Activated naive CD8-positive, alpha-beta T cell treated with anti-CD3 and anti-CD28 coated beads, Interleukin-2, amount 50 U/mL, for 24 hours (primary cell): ENCODE measurements around the gene NMT1.
"Not testable (repeated sequence)": the region's sequence is repeated elsewhere in the genome, so short reads cannot be mapped to it uniquely, and the experiment has no call there.

Experiments
- ATAC-seq: fragments of 150-1000 bp; cut with Tn5 transposase; one replicate; pipeline ENCODE4 v1.10.0; 2021
- DNase-seq: peaks from one replicate; pipeline ENCODE4 v3.0.0; 2021
- H3K27ac Mint-ChIP-seq: one replicate; pipeline ENCODE4 v1.8.0; 2021; ENCODE audit warnings: mild to moderate bottlenecking, mixed read lengths
- H3K27me3 Mint-ChIP-seq: one replicate; pipeline ENCODE4 v1.8.0; 2021; ENCODE audit warnings: mixed read lengths
- H3K36me3 Mint-ChIP-seq: one replicate; pipeline ENCODE4 v1.8.0; 2021; ENCODE audit warnings: low read depth, mixed read lengths
- H3K4me1 Mint-ChIP-seq: one replicate; pipeline ENCODE4 v1.8.0; 2021; ENCODE audit warnings: mixed read lengths
- H3K4me3 Mint-ChIP-seq: one replicate; pipeline ENCODE4 v1.8.0; 2021; ENCODE audit warnings: mild to moderate bottlenecking, moderate library complexity, mixed read lengths
- H3K9me3 Mint-ChIP-seq: one replicate; pipeline ENCODE4 v1.8.0; 2021; ENCODE audit warnings: mixed read lengths

Gene NMT1

DNA sequence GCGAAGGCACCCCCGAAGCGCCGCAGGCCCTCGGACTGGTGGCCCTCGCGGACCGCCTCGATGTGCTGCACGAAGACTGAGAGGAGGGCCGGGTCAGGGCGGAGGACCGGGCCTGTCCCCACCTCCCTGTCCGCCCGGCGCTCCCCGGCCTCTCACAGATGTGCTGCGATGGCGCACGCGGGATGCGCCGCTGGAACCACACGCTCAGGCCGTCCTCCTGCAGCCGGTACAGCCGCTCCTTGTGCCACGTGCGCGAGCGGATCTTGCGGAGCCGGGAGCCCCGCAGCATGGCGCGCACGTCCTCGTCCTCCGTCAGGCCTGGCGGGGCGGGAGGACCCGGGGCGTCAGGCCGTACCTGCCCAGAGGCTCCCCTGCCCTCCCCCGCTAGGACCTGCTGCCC, 59.9 kb downstream of the NMT1 start:
- ATAC-seq, result no peak
- no peaks in the 10 kb centered on the region for H3K9me3 Mint-ChIP-seq

DNA sequence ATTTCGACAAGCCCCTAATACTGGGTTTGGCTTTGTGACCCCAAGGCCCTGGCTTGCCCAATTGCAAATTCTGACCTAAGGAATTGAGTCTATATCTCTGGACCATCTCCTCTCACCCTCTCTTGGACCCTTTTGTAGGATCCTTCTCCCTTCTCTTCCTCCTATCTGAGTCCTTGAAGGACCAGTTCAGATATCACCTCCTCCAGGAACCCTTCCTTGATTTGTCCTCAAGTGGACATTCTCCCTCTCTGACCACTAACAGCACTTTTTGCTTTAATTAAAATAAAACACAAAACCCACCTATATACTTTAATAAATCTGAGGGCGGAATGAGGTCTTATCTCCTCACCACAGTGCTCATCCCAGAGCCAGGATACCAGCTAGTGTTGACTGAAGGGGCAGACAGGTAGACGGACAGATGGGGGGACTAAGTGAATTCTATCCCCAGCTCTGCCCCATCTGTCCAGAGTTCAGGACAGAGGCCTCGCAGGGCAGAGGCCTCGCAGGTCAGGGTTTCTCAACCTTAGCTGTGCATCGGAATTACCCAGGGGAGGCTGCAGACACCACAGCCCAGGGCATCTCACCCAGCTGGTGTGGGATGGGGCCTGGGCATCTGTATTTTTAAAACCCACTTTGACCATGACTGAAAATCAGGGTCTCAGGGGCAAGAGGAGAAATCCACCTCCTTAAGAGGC, 62.1 kb downstream of the NMT1 start:
- Mint-ChIP-seq H3K27ac (no peak overlapping the region), H3K9me3 (no peaks in the 10 kb centered on the region), H3K4me3 (no peak overlapping the region), H3K4me1 (peaks cover 5% of the 10 kb centered on the region), H3K36me3 (no peaks in the 10 kb centered on the region), H3K27me3 (peaks cover 2% of the 10 kb centered on the region)
- DNase-seq (no peak), ATAC-seq (no peak)

More for the DNA sequence above, 59.9 kb downstream of the NMT1 start:
- DNase-seq, result no peak
- no peak overlapping the region for H3K4me3 Mint-ChIP-seq
- H3K27me3 Mint-ChIP-seq, result peaks cover 2% of the 10 kb centered on the region
- H3K36me3 Mint-ChIP-seq, result no peaks in the 10 kb centered on the region
- H3K27ac Mint-ChIP-seq, result no peak overlapping the region
- peaks cover 5% of the 10 kb centered on the region for H3K4me1 Mint-ChIP-seq

DNA sequence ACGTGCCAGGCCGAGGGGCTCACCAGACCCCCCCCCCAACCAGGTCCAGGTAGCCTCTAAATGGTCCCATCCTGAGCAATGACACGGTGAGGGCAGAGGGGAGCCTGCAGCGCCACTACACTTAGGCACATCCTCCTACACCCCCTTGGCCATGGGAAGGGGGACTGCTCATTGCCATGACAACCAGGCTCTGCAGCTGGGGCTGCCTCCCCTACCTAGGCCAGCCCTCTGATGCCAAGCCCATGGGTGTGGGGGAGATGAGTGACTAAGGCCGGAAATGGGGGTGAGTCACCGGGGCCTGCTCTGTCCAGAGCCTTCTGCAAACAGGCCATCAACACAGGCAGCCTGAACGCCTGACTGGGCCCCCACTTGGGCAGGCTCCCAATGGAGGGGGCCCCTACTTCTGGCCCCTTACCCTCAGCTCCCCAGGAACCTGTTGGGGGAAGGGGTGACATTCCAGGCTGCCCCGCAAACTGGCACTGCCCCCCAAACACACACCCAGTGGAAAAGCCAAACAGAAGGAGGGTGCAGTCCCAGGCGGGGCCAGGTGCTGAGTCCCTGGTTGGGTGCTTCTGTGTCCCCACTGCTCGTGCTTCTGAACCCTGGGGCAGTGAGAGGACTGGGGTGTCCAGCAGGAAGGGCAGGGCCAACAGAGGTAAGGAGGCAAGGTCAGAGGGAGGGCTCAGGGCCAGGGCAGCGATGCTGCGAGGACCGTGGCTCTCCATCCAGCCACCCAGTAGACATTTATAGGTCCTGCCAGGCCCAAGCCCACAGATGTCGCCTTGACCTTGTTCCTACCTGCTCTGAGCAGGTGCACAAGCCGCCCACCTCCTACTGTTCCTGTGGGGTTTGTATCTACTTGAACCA, 63.0 kb downstream of the NMT1 start:
- ATAC-seq (peak; percentile 78), DNase-seq (peak; percentile 37)
- Mint-ChIP-seq H3K27ac (no peak overlapping the region), H3K4me3 (no peak overlapping the region), H3K36me3 (no peaks in the 10 kb centered on the region), H3K9me3 (no peaks in the 10 kb centered on the region), H3K4me1 (peaks cover 5% of the 10 kb centered on the region), H3K27me3 (peaks cover 2% of the 10 kb centered on the region)

DNA sequence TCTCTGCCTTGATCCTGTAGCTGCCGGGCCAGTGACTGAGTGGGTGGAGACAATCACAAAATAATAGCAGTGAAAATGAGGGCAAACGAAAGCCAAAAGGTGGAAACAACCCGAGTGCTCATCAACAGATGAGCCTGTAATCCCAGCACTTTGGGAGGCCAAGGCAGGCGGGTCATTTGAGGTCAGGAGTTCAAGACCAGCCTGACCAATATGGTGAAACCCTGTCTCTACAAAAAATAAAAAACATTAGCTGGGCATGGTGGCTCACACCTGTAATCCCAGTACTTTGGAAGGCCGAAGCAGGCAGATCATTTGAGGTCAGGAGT, 63.6 kb downstream of the NMT1 start:
- not testable (repeated sequence) for H3K27me3 Mint-ChIP-seq, DNase-seq, H3K9me3 Mint-ChIP-seq, H3K4me1 Mint-ChIP-seq, H3K27ac Mint-ChIP-seq, H3K36me3 Mint-ChIP-seq, H3K4me3 Mint-ChIP-seq, ATAC-seq

GRCh38 chr17:45125509-45125908, 64.4 kb downstream of the NMT1 start:
- Mint-ChIP-seq H3K36me3 (no peaks in the 10 kb centered on the region), H3K9me3 (no peaks in the 10 kb centered on the region), H3K27me3 (peaks cover 2% of the 10 kb centered on the region), H3K27ac (no peak overlapping the region), H3K4me1 (peaks cover 5% of the 10 kb centered on the region), H3K4me3 (no peak overlapping the region)
- no peak for DNase-seq
- ATAC-seq, result no peak

DNA sequence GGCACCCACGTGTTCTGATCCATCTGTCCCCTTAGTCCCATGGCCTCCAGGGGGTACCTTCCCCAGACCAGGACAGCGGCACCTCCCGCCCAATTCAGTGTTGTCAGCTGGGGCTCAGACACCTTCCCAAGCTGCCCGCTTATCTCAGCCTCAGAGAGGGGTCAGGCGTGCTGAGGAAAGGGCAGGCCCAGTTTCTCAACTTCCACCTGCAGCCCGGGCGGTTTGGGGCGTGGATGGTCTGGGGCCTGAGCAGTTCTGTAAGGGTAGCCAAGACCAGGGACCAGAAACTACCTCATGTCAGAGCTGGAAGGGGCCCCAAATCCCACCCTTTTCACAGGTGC, 66.1 kb downstream of the NMT1 start:
- ATAC-seq, result no peak
- Mint-ChIP-seq H3K36me3 (no peaks in the 10 kb centered on the region), H3K4me3 (no peak overlapping the region), H3K27ac (no peak overlapping the region), H3K9me3 (no peaks in the 10 kb centered on the region), H3K27me3 (peaks cover 8% of the 10 kb centered on the region), H3K4me1 (peaks cover 5% of the 10 kb centered on the region)
- no peak for DNase-seq

- no peak overlapping the region for H3K27ac Mint-ChIP-seq
- peaks cover 8% of the 10 kb centered on the region for H3K27me3 Mint-ChIP-seq
- ATAC-seq, result no peak
- DNase-seq, result no peak
- H3K9me3 Mint-ChIP-seq, result no peaks in the 10 kb centered on the region
- peaks cover 5% of the 10 kb centered on the region for H3K4me1 Mint-ChIP-seq
- no peaks in the 10 kb centered on the region for H3K36me3 Mint-ChIP-seq
- H3K4me3 Mint-ChIP-seq, result no peak overlapping the region
Measured at GRCh38 chr17:45127548-45128300, 66.6 kb downstream of the NMT1 start.

DNA sequence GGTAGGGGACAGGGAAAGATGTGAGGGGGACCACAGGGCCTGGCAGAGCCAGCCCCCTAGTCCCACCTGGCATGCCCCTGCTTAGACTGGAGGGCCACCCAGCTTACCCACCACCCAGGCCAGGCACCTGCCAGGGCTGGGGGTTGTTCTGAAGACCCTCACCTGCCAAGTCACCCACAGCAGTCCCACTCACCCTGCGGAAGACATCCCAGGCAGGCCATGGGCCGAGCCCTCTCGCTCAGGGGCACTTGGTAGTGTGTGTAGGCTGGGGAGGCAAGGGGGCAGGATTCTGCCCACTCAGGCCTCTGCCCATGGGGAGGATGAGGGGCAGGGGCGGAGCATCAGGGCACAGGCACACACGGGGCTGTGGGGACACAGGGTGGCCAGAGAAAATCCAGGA, 67.2 kb downstream of the NMT1 start:
- H3K27ac Mint-ChIP-seq, result no peak overlapping the region
- DNase-seq (no peak), ATAC-seq (no peak)
- H3K4me3 Mint-ChIP-seq, result no peak overlapping the region
- H3K9me3 Mint-ChIP-seq, result no peaks in the 10 kb centered on the region
- H3K27me3 Mint-ChIP-seq, result peaks cover 8% of the 10 kb centered on the region
- H3K36me3 Mint-ChIP-seq, result no peaks in the 10 kb centered on the region
- H3K4me1 Mint-ChIP-seq, result peaks cover 7% of the 10 kb centered on the region

DNA sequence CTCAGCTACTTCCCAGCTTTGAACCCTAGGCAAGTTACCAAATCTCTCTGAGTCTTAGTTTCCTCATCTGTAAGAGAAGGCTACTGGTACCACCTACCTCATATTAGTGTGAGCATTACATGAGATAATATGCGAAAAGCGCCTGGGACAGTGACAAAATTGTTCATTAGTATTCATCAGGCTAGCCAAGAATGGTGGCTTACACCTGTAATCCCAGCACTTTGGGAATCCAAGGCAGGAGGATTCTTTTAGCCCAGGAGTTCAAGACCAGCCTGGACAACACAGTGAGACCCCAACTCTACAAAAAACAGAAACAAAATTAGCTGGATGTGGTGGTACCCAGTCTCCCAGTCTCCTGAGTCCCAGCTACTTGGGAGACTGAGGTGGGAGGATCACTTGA, 67.9 kb downstream of the NMT1 start:
- no peaks in the 10 kb centered on the region for H3K9me3 Mint-ChIP-seq
- no peaks in the 10 kb centered on the region for H3K36me3 Mint-ChIP-seq
- no peak overlapping the region for H3K27ac Mint-ChIP-seq
- no peak overlapping the region for H3K4me3 Mint-ChIP-seq
- no peak for DNase-seq
- peaks cover 8% of the 10 kb centered on the region for H3K27me3 Mint-ChIP-seq
- no peak for ATAC-seq
- H3K4me1 Mint-ChIP-seq, result peaks cover 9% of the 10 kb centered on the region

GRCh38 chr17:45129426-45129939, 68.4 kb downstream of the NMT1 start:
- peaks cover 8% of the 10 kb centered on the region for H3K27me3 Mint-ChIP-seq
- H3K4me3 Mint-ChIP-seq, result no peak overlapping the region
- H3K27ac Mint-ChIP-seq, result no peak overlapping the region
- DNase-seq (no peak), ATAC-seq (no peak)
- no peaks in the 10 kb centered on the region for H3K9me3 Mint-ChIP-seq
- H3K36me3 Mint-ChIP-seq, result no peaks in the 10 kb centered on the region
- peaks cover 6% of the 10 kb centered on the region for H3K4me1 Mint-ChIP-seq

DNA sequence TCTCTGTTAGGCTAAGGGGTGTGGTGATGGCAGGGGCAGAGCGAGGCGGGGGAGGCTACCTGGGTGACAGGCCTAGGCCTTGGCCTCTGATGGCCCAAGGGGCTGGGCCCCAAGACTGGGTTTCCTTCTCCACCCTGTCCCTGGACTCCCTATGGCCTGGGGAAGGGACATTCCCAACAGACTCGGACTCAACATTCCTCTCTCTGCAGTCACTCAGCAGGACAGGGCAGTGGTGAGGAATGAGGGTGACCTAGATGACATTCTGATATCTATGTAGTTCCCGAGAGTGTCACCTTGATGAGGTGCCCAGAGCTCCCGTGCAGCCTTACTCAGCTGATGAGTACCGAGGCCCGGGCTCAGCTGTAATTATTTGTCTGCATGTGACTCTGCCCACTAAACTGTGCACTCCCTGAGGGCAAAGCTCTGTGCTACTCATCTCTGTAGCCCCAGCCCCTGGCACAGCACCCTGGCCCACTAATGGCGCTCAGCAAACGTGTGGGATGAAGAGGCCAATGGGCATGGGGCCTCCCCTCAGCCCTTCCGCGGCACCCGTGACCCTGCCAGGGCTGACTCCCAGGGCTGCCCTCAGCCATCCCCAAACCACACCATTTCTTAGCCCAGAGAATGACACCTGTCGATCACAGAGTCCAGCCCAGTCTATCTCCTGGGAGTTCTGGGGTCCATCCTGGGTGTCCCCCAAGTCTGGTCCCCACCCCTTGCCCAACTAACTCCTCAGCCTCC, 69.0 kb downstream of the NMT1 start:
- no peak overlapping the region for H3K4me3 Mint-ChIP-seq
- ATAC-seq, result no peak
- no peaks in the 10 kb centered on the region for H3K9me3 Mint-ChIP-seq

GRCh38 chr17:45130681-45131615, 69.8 kb downstream of the NMT1 start:
- H3K27me3 Mint-ChIP-seq, result peaks cover 8% of the 10 kb centered on the region
- DNase-seq (no peak), ATAC-seq (no peak)
- no peak overlapping the region for H3K27ac Mint-ChIP-seq
- peak overlapping the region; percentile 43 for H3K4me3 Mint-ChIP-seq
- peaks cover 11% of the 10 kb centered on the region for H3K4me1 Mint-ChIP-seq
- H3K9me3 Mint-ChIP-seq, result no peaks in the 10 kb centered on the region
- no peaks in the 10 kb centered on the region for H3K36me3 Mint-ChIP-seq

More for the DNA sequence above, 69.0 kb downstream of the NMT1 start:
- Mint-ChIP-seq H3K36me3 (no peaks in the 10 kb centered on the region), H3K27ac (no peak overlapping the region), H3K4me1 (peaks cover 5% of the 10 kb centered on the region), H3K27me3 (peaks cover 8% of the 10 kb centered on the region)
- no peak for DNase-seq

DNA sequence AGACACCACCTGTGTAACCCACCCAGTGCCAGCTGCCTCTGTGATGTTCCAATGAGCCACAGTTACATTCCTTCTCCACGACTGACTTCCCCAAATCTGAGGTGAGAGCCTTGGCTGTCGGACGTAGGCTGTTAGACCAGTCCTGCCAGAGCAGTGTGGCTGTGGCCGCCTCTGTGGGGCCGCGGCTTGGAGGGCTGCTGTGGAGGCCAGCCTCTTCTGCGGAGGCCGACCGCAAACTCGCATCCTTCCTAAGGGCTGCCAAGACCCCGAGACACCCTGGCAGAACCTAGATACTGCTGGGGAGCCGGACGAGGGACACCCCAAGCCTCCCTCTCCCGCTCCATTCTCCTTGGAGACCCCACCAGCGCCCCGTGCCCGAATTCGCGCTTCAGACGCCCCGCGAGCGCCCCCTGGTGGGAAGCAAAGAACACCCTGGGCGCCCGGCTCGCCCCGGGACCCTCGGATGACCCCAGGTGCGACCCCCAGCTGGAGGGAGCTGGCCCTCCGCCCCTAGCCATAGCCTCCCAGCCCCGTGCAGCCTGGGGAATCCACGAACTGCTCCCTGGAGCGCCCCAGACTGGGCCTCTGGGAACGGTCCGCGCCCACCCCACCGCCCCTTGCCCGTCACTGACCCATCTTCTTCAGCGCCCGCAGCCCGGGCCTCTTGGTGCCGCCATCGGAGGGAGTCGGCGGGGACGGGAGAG, 70.7 kb downstream of the NMT1 start:
- H3K4me1 Mint-ChIP-seq, result peaks cover 17% of the 10 kb centered on the region
- ATAC-seq, result peak; percentile 1
- peak overlapping the region; percentile 48 for H3K4me3 Mint-ChIP-seq
- H3K36me3 Mint-ChIP-seq, result no peaks in the 10 kb centered on the region
- no peak overlapping the region for H3K27ac Mint-ChIP-seq
- peak; percentile 69 for DNase-seq
- peaks cover 8% of the 10 kb centered on the region for H3K27me3 Mint-ChIP-seq
- no peaks in the 10 kb centered on the region for H3K9me3 Mint-ChIP-seq
